Lower leg skin (tissue), 4 donors: ENCODE data around the gene NACC1. TPM values are rescaled to one million over a fixed set of nuclear protein-coding genes. Genes with fewer than 3 reads are reported as not detected.
A peak's percentile ranks its signal among the peaks of the same experiment; 100 is the strongest.
"Not testable (repeated sequence)": the region's sequence is repeated elsewhere in the genome, so short reads cannot be mapped to it uniquely, and the experiment has no call there.

Source experiments
- DNase-seq, 2 donors: peaks; one replicate each; pipeline ENCODE4 v3.0.0-alpha.2; 2019; ENCODE audit warnings: low spot score in 2 of 2
- H3K4me3 ChIP-seq: fragments of 200-600 bp; sonication (generic); 2 replicates; pipeline ENCODE4 v1.5.1; 2017; ENCODE audit warnings: mild to moderate bottlenecking, low read depth; ENCODE audit not compliant: poor library complexity, severe bottlenecking
- CTCF ChIP-seq, 3 donors: fragments of 450-650 bp; IDR thresholded peaks; one replicate each; pipeline ENCODE4 v1.5.1; 2016; ENCODE audit warnings: antibody characterized with exemption in 3 of 3, mild to moderate bottlenecking in 3 of 3, moderate library complexity in 2 of 3
- POLR2A ChIP-seq, 2 donors: fragments of 450-650 bp; IDR thresholded peaks; one replicate each; pipeline ENCODE4 v1.6.1; 2016 to 2017; ENCODE audit warnings: antibody characterized with exemption in 2 of 2, mild to moderate bottlenecking in 1 of 2, moderate library complexity in 1 of 2
- WGBS, 2 donors: methylation state at CpG; one replicate each; pipeline ENCODE4 v1.1.5; 2018; 5-methylcytosine and 5-hydroxymethylcytosine counted together
- intact Hi-C: fragments of 100-400 bp; cut with DNase I; formaldehyde crosslinking; loops from one replicate; pipeline ENCODE4 v1.15.0; 2023; ENCODE audit warnings: low total_unique reads
- total RNA-seq, 4 donors: library from RNA; depleted of rRNA; stranded (reverse); fragments of >200 nt; gene quantifications; one replicate each; pipeline ENCODE4 v1.1.0, GENCODE V29; 2016

The NACC1 gene
- total RNA-seq, 4 donors from 2014 or later = 21.4 to 46.1 (median 39.8) TPM

GRCh38 chr19:13169769-13170168 lies 51.7 kb downstream of the NACC1 start:
- DNase-seq = peak in 1 of 2 donors; percentile 50
- 42 to 55% methylated on average over 4 to 5 of the region's 5 CpGs for WGBS, 2 donors
- no peak for TF ChIP-seq CTCF (IDR thresholded peaks at IDR 0.05)
- no peak for TF ChIP-seq POLR2A (IDR thresholded peaks at IDR 0.05)
- no peak overlapping the region for H3K4me3 ChIP-seq
- intact Hi-C loops = no loop called here

GRCh38 chr19:13171146-13171545 lies 53.1 kb downstream of the NACC1 start:
- DNase-seq = no peak
- 55 to 70% methylated on average over 7 of the region's 7 CpGs for WGBS, 2 donors
- TF ChIP-seq CTCF (IDR thresholded peaks at IDR 0.05) = no peak
- TF ChIP-seq POLR2A (IDR thresholded peaks at IDR 0.05) = no peak
- intact Hi-C loops = no loop called here
- H3K4me3 ChIP-seq = no peak overlapping the region

- no peak overlapping the region for H3K4me3 ChIP-seq
Observed at GRCh38 chr19:13172346-13173138, 54.5 kb downstream of the NACC1 start.

GRCh38 chr19:13173139-13173737 lies 55.2 kb downstream of the NACC1 start:
- WGBS, 2 donors = 71 to 73% methylated on average over 12 of the region's 12 CpGs
- TF ChIP-seq POLR2A (IDR thresholded peaks at IDR 0.05) (no peak), CTCF (IDR thresholded peaks at IDR 0.05) (no peak)
- DNase-seq = no peak
- intact Hi-C loops = no loop called here
- H3K4me3 ChIP-seq = no peak overlapping the region

More at GRCh38 chr19:13172346-13173138, 54.5 kb downstream of the NACC1 start:
- TF ChIP-seq CTCF (IDR thresholded peaks at IDR 0.05) (no peak), POLR2A (IDR thresholded peaks at IDR 0.05) (no peak)
- DNase-seq = peak; percentile 78 to 97
- 23 to 24% methylated on average over 18 of the region's 18 CpGs for WGBS, 2 donors
- intact Hi-C loops = no loop called here

- no peak for DNase-seq
- no peak overlapping the region for H3K4me3 ChIP-seq
- no peak for TF ChIP-seq CTCF (IDR thresholded peaks at IDR 0.05)
- no peak for TF ChIP-seq POLR2A (IDR thresholded peaks at IDR 0.05)
- WGBS, 2 donors = 81 to 82% methylated on average over 8 of the region's 8 CpGs
- intact Hi-C loops = no loop called here
Observed at GRCh38 chr19:13176345-13176744, 58.3 kb downstream of the NACC1 start.

GRCh38 chr19:13177584-13177983 lies 59.5 kb downstream of the NACC1 start:
- 90 to 92% methylated on average over 5 of the region's 5 CpGs for WGBS, 2 donors
- H3K4me3 ChIP-seq, intact Hi-C loops, DNase-seq: not testable (repeated sequence)

- H3K4me3 ChIP-seq, intact Hi-C loops, DNase-seq: not testable (repeated sequence)
- whole genome bisulfite sequencing, 2 donors = 92% methylated on average over 10 of the region's 10 CpGs
Observed at GRCh38 chr19:13178291-13178690, 60.2 kb downstream of the NACC1 start.
